HUES6 (cell line): ENCODE measurements around the gene KCNQ5.

ENCODE experiments used
- H3K27ac ChIP-seq: 2 replicates; pipeline ENCODE4 v1.7.0; 2013; ENCODE audit warnings: low read depth, mild to moderate bottlenecking, low read length, inconsistent platforms
- H3K27me3 ChIP-seq: 2 replicates; pipeline ENCODE4 v1.6.1; 2013; ENCODE audit warnings: low read length; ENCODE audit not compliant: control insufficient read depth, insufficient read depth
- H3K36me3 ChIP-seq: 2 replicates; pipeline ENCODE4 v1.6.1; 2013; ENCODE audit warnings: low read length; ENCODE audit not compliant: control insufficient read depth, insufficient read depth
- H3K4me1 ChIP-seq: 2 replicates; pipeline ENCODE4 v1.6.1; 2013; ENCODE audit warnings: low read length; ENCODE audit not compliant: control insufficient read depth, insufficient read depth
- H3K4me3 ChIP-seq: 2 replicates; pipeline ENCODE4 v1.5.1; 2013; ENCODE audit warnings: low read depth, low read length
- H3K9ac ChIP-seq: one replicate; pipeline ENCODE4 v1.6.1; 2013; ENCODE audit warnings: mild to moderate bottlenecking, low read length
- H3K9me3 ChIP-seq: 2 replicates; pipeline ENCODE4 v1.6.1; 2013; ENCODE audit warnings: low read depth, low read length; ENCODE audit not compliant: control insufficient read depth, insufficient read depth

KCNQ5 gene

DNA sequence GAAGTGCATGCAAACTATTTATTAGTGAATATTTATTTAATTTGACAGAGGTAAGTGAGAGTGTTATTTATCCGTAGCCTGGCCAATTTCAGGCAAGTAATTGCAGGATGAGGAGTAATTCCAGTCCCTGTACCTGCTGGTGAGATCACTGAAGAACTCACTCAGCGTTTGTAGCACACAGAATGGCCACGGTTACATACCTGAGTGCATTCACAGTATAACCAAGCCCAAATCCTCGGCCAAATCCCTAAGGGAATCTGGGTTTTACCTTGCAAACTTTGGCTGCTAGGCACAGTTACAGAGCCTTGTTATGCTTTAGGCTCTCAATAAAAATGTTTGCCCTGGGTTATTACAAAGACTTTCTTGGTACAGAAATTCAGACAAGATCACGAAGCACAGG, 93.3 kb downstream of the KCNQ5 start:
- Histone ChIP-seq H3K27me3 (no peaks in the 10 kb centered on the region), H3K4me3 (no peak overlapping the region), H3K9me3 (no peaks in the 10 kb centered on the region), H3K4me1 (no peaks in the 10 kb centered on the region), H3K36me3 (no peaks in the 10 kb centered on the region), H3K9ac (no peak overlapping the region), H3K27ac (no peak overlapping the region)

- Histone ChIP-seq H3K4me3 (no peak overlapping the region), H3K4me1 (no peaks in the 10 kb centered on the region), H3K27ac (no peak overlapping the region), H3K36me3 (no peaks in the 10 kb centered on the region), H3K27me3 (no peaks in the 10 kb centered on the region), H3K9me3 (no peaks in the 10 kb centered on the region), H3K9ac (no peak overlapping the region)
These were observed 95.1 kb downstream of the KCNQ5 start for GRCh38 chr6:72716916-72717315.

GRCh38 chr6:72720464-72720863, 98.6 kb downstream of the KCNQ5 start:
- H3K4me3 ChIP-seq = no peak overlapping the region
- H3K4me1 ChIP-seq = no peaks in the 10 kb centered on the region
- no peaks in the 10 kb centered on the region for H3K27me3 ChIP-seq
- no peaks in the 10 kb centered on the region for H3K9me3 ChIP-seq
- H3K9ac ChIP-seq = no peak overlapping the region
- H3K27ac ChIP-seq = no peak overlapping the region
- no peaks in the 10 kb centered on the region for H3K36me3 ChIP-seq

- no peak overlapping the region for H3K4me3 ChIP-seq
- no peak overlapping the region for H3K27ac ChIP-seq
- H3K9me3 ChIP-seq = no peaks in the 10 kb centered on the region
- no peak overlapping the region for H3K9ac ChIP-seq
- H3K36me3 ChIP-seq = no peaks in the 10 kb centered on the region
- no peaks in the 10 kb centered on the region for H3K27me3 ChIP-seq
- no peaks in the 10 kb centered on the region for H3K4me1 ChIP-seq
These were observed 99.5 kb downstream of the KCNQ5 start for GRCh38 chr6:72721346-72721745.

GRCh38 chr6:72724545-72724944, 102.7 kb downstream of the KCNQ5 start:
- H3K27ac ChIP-seq = no peak overlapping the region
- no peaks in the 10 kb centered on the region for H3K4me1 ChIP-seq
- H3K9ac ChIP-seq = no peak overlapping the region
- no peaks in the 10 kb centered on the region for H3K27me3 ChIP-seq
- H3K9me3 ChIP-seq = no peaks in the 10 kb centered on the region; the same call in 1 of the 2 replicates
- no peak overlapping the region for H3K4me3 ChIP-seq
- H3K36me3 ChIP-seq = no peaks in the 10 kb centered on the region

DNA sequence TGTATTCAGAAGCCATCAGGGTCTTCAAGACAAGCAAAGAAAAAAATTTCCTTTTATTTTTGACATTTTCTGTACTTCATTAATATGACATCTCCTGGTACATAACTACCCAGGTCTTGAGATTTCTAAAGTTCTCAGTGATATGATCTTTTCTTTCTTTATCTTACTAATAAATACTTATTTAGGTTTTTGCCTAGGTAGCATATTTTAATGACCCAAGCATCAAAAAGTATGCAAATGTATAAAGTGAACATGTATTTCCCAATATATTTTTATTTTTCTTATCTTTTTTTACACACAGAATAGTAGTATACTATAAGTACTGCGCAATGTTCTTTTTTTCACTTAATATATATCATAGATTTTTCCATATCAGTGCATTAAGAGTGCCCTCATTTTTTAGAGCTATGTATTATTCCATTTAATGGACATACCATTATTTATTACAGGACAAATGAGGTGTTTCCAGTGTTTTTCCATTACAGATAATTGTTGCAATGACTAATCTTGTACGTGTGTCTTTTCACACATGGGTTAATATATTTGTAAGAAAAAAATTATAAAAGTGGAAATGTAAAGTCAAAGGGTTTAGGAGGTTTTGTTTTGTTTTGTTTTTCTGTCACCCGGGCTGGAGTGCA, 107.0 kb downstream of the KCNQ5 start:
- H3K4me3 ChIP-seq = no peak overlapping the region
- no peaks in the 10 kb centered on the region for H3K27me3 ChIP-seq
- H3K9me3 ChIP-seq = no peaks in the 10 kb centered on the region; the same call in 1 of the 2 replicates
- no peaks in the 10 kb centered on the region for H3K4me1 ChIP-seq
- H3K27ac ChIP-seq = no peak overlapping the region
- H3K36me3 ChIP-seq = no peaks in the 10 kb centered on the region
- H3K9ac ChIP-seq = no peak overlapping the region

- H3K27me3 ChIP-seq = no peaks in the 10 kb centered on the region
- no peaks in the 10 kb centered on the region for H3K4me1 ChIP-seq
- no peak overlapping the region for H3K27ac ChIP-seq
- no peaks in the 10 kb centered on the region; the same call in 1 of the 2 replicates for H3K9me3 ChIP-seq
- no peak overlapping the region for H3K4me3 ChIP-seq
- H3K36me3 ChIP-seq = no peaks in the 10 kb centered on the region
- no peak overlapping the region for H3K9ac ChIP-seq
These were observed 111.2 kb downstream of the KCNQ5 start for GRCh38 chr6:72733045-72733444.

GRCh38 chr6:72738091-72738490, 116.2 kb downstream of the KCNQ5 start:
- H3K4me1 ChIP-seq = no peaks in the 10 kb centered on the region; the same call in 1 of the 2 replicates
- H3K27ac ChIP-seq = no peak overlapping the region
- H3K9me3 ChIP-seq = no peaks in the 10 kb centered on the region
- no peak overlapping the region for H3K9ac ChIP-seq
- no peak overlapping the region for H3K4me3 ChIP-seq
- H3K36me3 ChIP-seq = no peaks in the 10 kb centered on the region
- no peaks in the 10 kb centered on the region for H3K27me3 ChIP-seq

- Histone ChIP-seq H3K27me3 (no peaks in the 10 kb centered on the region), H3K9me3 (no peaks in the 10 kb centered on the region), H3K4me1 (no peaks in the 10 kb centered on the region; the same call in 1 of the 2 replicates), H3K27ac (no peak overlapping the region), H3K9ac (no peak overlapping the region), H3K4me3 (no peak overlapping the region), H3K36me3 (no peaks in the 10 kb centered on the region)
These were observed 117.5 kb downstream of the KCNQ5 start for GRCh38 chr6:72739368-72739779.

DNA sequence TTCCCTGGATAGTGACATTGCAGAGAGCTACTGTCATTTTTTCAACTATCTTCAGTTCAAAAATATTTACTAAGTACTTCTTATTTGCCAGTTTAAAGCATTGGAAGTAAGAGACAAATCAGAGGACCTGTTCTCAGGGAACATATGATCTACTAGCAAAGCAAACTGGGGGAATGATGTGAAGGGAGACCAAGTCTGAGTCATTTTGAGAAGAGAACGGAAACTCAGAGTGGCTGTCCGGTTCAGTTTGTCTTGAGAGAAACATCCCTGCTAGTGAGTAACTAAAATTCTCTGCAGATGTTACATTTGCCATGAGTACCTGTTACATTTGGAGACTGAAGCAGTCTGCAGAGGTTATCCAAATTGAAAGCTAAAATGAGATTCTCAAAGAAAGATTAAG, 118.3 kb downstream of the KCNQ5 start:
- H3K4me3 ChIP-seq = no peak overlapping the region
- no peak overlapping the region for H3K9ac ChIP-seq
- H3K9me3 ChIP-seq = no peaks in the 10 kb centered on the region
- no peaks in the 10 kb centered on the region for H3K36me3 ChIP-seq
- no peaks in the 10 kb centered on the region for H3K27me3 ChIP-seq
- no peaks in the 10 kb centered on the region; the same call in 1 of the 2 replicates for H3K4me1 ChIP-seq
- no peak overlapping the region for H3K27ac ChIP-seq

- H3K27ac ChIP-seq = no peak overlapping the region
- H3K9me3 ChIP-seq = no peaks in the 10 kb centered on the region
- peaks cover 5% of the 10 kb centered on the region; the same call in 1 of the 2 replicates for H3K4me1 ChIP-seq
- H3K4me3 ChIP-seq = no peak overlapping the region
- no peaks in the 10 kb centered on the region for H3K27me3 ChIP-seq
- H3K9ac ChIP-seq = no peak overlapping the region
- H3K36me3 ChIP-seq = no peaks in the 10 kb centered on the region
These were observed 119.2 kb downstream of the KCNQ5 start for GRCh38 chr6:72741083-72741482.
